B cell (primary cell): ENCODE results near the gene GMPR. TPM values are rescaled to one million over a fixed set of nuclear protein-coding genes. Genes with fewer than 3 reads are reported as not detected.

ENCODE experiments used
- ATAC-seq: fragments of 200-7000 bp; cut with Tn5 transposase; one replicate; pipeline ENCODE4 v1.10.0; 2021; ENCODE audit warnings: low read depth, mild to moderate bottlenecking, moderate number of reproducible peaks, moderate library complexity
- CTCF ChIA-PET: fragments of 350-600 bp; sonication (Branson Sonifier 250); formaldehyde crosslinking; loops from one replicate; lab custom pipeline; 2021; ENCODE audit warnings: antibody characterized with exemption, inconsistent platforms; lab: Charles Lee
- POLR2A ChIA-PET: fragments of 350-600 bp; sonication (Branson Sonifier 250); formaldehyde crosslinking; loops from one replicate; lab custom pipeline; 2021; ENCODE audit warnings: antibody characterized with exemption; lab: Charles Lee
- DNase-seq: peaks from one replicate; pipeline ENCODE4 v3.0.0; 2013
- H2AFZ ChIP-seq: 2 replicates; pipeline ENCODE4 v1.6.1; 2012; ENCODE audit warnings: mild to moderate bottlenecking, low read depth, low read length; ENCODE audit not compliant: insufficient read depth, poor library complexity, severe bottlenecking
- H3K27ac ChIP-seq, 2 donors: 1 replicate in 1 of 2; 2 replicates in 1 of 2; pipeline ENCODE4 v1.5.1; 2012 to 2013; ENCODE audit warnings: low read length in 2 of 2, mild to moderate bottlenecking in 2 of 2, moderate library complexity in 1 of 2
- H3K27me3 ChIP-seq, 4 experiments: fragments of 200-600 bp in 1 of 4; sonication (generic) in 1 of 4; replicated peaks in 1 of 4; 1 replicate in 2 of 4; 2 replicates in 2 of 4; pipeline versions ENCODE4 v1.6.1 to v1.7.0; 2013 to 2016; ENCODE audit warnings: low read length in 3 of 4, mild to moderate bottlenecking in 2 of 4, mixed read lengths in 1 of 4, moderate library complexity in 1 of 4; ENCODE audit not compliant: insufficient read depth in 4 of 4, control insufficient read depth in 3 of 4; ENCODE audit errors: control extremely low read depth in 1 of 4
- H3K36me3 ChIP-seq, 2 experiments: replicated peaks in 1 of 2; 1 replicate in 1 of 2; 2 replicates in 1 of 2; pipeline versions ENCODE4 v1.6.1 to v1.7.1; 2013; ENCODE audit warnings: low read length in 1 of 2; ENCODE audit not compliant: insufficient read depth in 2 of 2, control insufficient read depth in 1 of 2; ENCODE audit errors: control extremely low read depth in 1 of 2, extremely low read depth in 1 of 2
- H3K4me1 ChIP-seq, 2 donors: fragments of 200-600 bp in 1 of 2; sonication (generic) in 1 of 2; 1 replicate in 1 of 2; 2 replicates in 1 of 2; pipeline versions ENCODE4 v1.5.1 to v1.6.1; 2013 to 2017; ENCODE audit warnings: low read length in 2 of 2; ENCODE audit not compliant: control insufficient read depth in 2 of 2, insufficient read depth in 2 of 2
- H3K4me2 ChIP-seq: replicated peaks from 2 replicates; pipeline ENCODE3; 2012; ENCODE audit warnings: mild to moderate bottlenecking, low read depth, low read length; ENCODE audit not compliant: poor library complexity, severe bottlenecking
- H3K4me3 ChIP-seq, 5 experiments: fragments of 200-600 bp in 1 of 5; sonication (generic) in 1 of 5; 1 replicate in 3 of 5; 2 replicates in 2 of 5; pipeline versions ENCODE4 v1.5.1 to v1.7.0; 2011 to 2016; ENCODE audit warnings: low read length in 4 of 5, mild to moderate bottlenecking in 4 of 5, low read depth in 2 of 5, control low read depth in 1 of 5, moderate library complexity in 1 of 5; ENCODE audit not compliant: insufficient read depth in 1 of 5; ENCODE audit errors: control extremely low read depth in 1 of 5, extremely low read depth in 1 of 5
- H3K79me2 ChIP-seq: fragments of 200-600 bp; sonication (generic); one replicate; pipeline ENCODE4 v1.6.0; 2016; ENCODE audit warnings: low read length; ENCODE audit not compliant: control insufficient read depth, insufficient read depth
- H3K9ac ChIP-seq: fragments of 200-600 bp; sonication (generic); 2 replicates; pipeline ENCODE4 v1.6.1; 2017; ENCODE audit warnings: mild to moderate bottlenecking, low read length, moderate library complexity
- H3K9me3 ChIP-seq, 3 donors: one replicate each; pipeline versions ENCODE4 v1.6.1 to v1.7.1; 2013; ENCODE audit warnings: low read length in 2 of 3; ENCODE audit not compliant: control insufficient read depth in 2 of 3, insufficient read depth in 1 of 3; ENCODE audit errors: control extremely low read depth in 1 of 3
- H4K20me1 ChIP-seq: 2 replicates; pipeline ENCODE4 v1.6.0; 2012; ENCODE audit warnings: mild to moderate bottlenecking, low read length; ENCODE audit not compliant: insufficient read depth, control insufficient read depth, poor library complexity, severe bottlenecking
- H3K27ac Mint-ChIP-seq: one replicate; pipeline ENCODE4 v1.8.0; 2021; ENCODE audit warnings: mixed read lengths
- H3K27me3 Mint-ChIP-seq: one replicate; pipeline ENCODE4 v1.8.0; 2021; ENCODE audit warnings: mixed read lengths
- H3K4me1 Mint-ChIP-seq: one replicate; pipeline ENCODE4 v1.8.0; 2021; ENCODE audit warnings: mixed read lengths
- H3K4me3 Mint-ChIP-seq: one replicate; pipeline ENCODE4 v1.8.0; 2021; ENCODE audit warnings: mixed read lengths
- H3K9me3 Mint-ChIP-seq: one replicate; pipeline ENCODE4 v1.8.0; 2022; ENCODE audit warnings: mixed read lengths; ENCODE audit not compliant: insufficient read depth
- CTCF ChIP-seq: fragments of 200-600 bp; IDR thresholded peaks from one replicate; pipeline ENCODE4 v1.8.0; 2022; ENCODE audit warnings: antibody characterized with exemption, mild to moderate bottlenecking
- EZH2 ChIP-seq: IDR thresholded peaks from 2 replicates; pipeline ENCODE4 v1.6.1; 2012; ENCODE audit warnings: borderline replicate concordance, low read depth, mild to moderate bottlenecking, moderate library complexity, low read length; ENCODE audit not compliant: insufficient read depth, poor library complexity, severe bottlenecking
- WGBS: methylation state at CpG from one replicate; pipeline ENCODE4 v1.1.5; 2013; ENCODE audit warnings: missing lambda C conversion rate; ENCODE audit not compliant: insufficient coverage; 5-methylcytosine and 5-hydroxymethylcytosine counted together
- intact Hi-C: fragments of 100-400 bp; cut with micrococcal nuclease; formaldehyde crosslinking; loops from one replicate; pipeline ENCODE4 v1.10.0; 2022
- polyA plus RNA-seq: library from polyadenylated mRNA; depleted of rRNA; stranded (reverse); fragments of >200 nt; gene quantifications from 2 replicates; pipeline ENCODE4 v1.2.3, GENCODE V29; 2012
- total RNA-seq, 2 donors: library from RNA; stranded (reverse); fragments of 120-200 nt in 1 of 2; gene quantifications; 1 replicate in 1 of 2; 2 replicates in 1 of 2; pipeline versions ENCODE4 v1.2.3 to v1.2.4, GENCODE V29; 2013 to 2022

GMPR gene
- total and polyA plus RNA-seq, 2 donors (not counting 1 experiment from before 2014, with no cell fraction given), result 0.82 TPM; not detected in 1

GRCh38 chr6:16335176-16335575 lies 96.8 kb downstream of the GMPR start:
- H4K20me1 ChIP-seq, result no peaks in the 10 kb centered on the region
- H3K4me3 ChIP-seq, result no peak overlapping the region
- TF ChIP-seq CTCF (no peak), EZH2 (no peak)
- Mint-ChIP-seq H3K4me3 (no peak overlapping the region), H3K9me3 (no peaks in the 10 kb centered on the region), H3K4me1 (peaks cover 8% of the 10 kb centered on the region), H3K27ac (no peak overlapping the region), H3K27me3 (no peaks in the 10 kb centered on the region)
- no peaks in the 10 kb centered on the region for H3K36me3 ChIP-seq
- no peak overlapping the region for H3K27ac ChIP-seq
- WGBS, result 98% methylated on average over 7 of the region's 10 CpGs
- no peak overlapping the region for H2AFZ ChIP-seq
- H3K27me3 ChIP-seq, result no peaks in the 10 kb centered on the region
- H3K4me1 ChIP-seq, result peaks cover 12% of the 10 kb centered on the region in 2 donors
- no peak overlapping the region for H3K9ac ChIP-seq
- ChIA-PET CTCF (interaction anchor here (0.6 to 5.8 kb wide), 6 partner anchors 12 to 574 kb away, joined by 3 to 81 read pairs (median 6); partner anchors contain the start of gene ATXN1), POLR2A (no interaction called here)
- H3K9me3 ChIP-seq, result no peaks in the 10 kb centered on the region
- DNase-seq, result no peak
- intact Hi-C loops, result loop anchor here (10.0 kb wide), 1 partner anchor 260 kb away; no protein-coding TSS in a partner anchor
- no peak for ATAC-seq
- no peaks in the 10 kb centered on the region for H3K79me2 ChIP-seq
- no peak overlapping the region for H3K4me2 ChIP-seq

GRCh38 chr6:16336056-16336818 lies 97.8 kb downstream of the GMPR start:
- no peaks in the 10 kb centered on the region for H3K9me3 ChIP-seq

More at GRCh38 chr6:16336056-16336818, 97.8 kb downstream of the GMPR start:
- H3K4me3 ChIP-seq, result no peak overlapping the region
- H3K27ac ChIP-seq, result no peak overlapping the region
- CTCF ChIA-PET, result interaction anchor here (1.0 to 1.5 kb wide), 5 partner anchors 10 to 855 kb away, joined by 3 to 4 read pairs (median 3); no protein-coding TSS in a partner anchor
- intact Hi-C loops, result loop anchor here (10.0 kb wide), 1 partner anchor 259 kb away; no protein-coding TSS in a partner anchor
- no peak overlapping the region for H3K4me2 ChIP-seq
- H4K20me1 ChIP-seq, result no peaks in the 10 kb centered on the region
- no peaks in the 10 kb centered on the region for H3K36me3 ChIP-seq
- DNase-seq (no peak), ATAC-seq (no peak)
- H3K4me1 Mint-ChIP-seq, result peaks cover 6% of the 10 kb centered on the region
- H2AFZ ChIP-seq, result no peak overlapping the region
- no peak overlapping the region for H3K27ac Mint-ChIP-seq
- H3K4me3 Mint-ChIP-seq, result no peak overlapping the region
- H3K9me3 Mint-ChIP-seq, result no peaks in the 10 kb centered on the region
- peaks cover 12% of the 10 kb centered on the region in 2 donors for H3K4me1 ChIP-seq
- H3K9ac ChIP-seq, result no peak overlapping the region
- WGBS, result 73% methylated on average over 2 of the region's 6 CpGs
- H3K27me3 ChIP-seq, result no peaks in the 10 kb centered on the region
- TF ChIP-seq CTCF (no peak), EZH2 (no peak)
- POLR2A ChIA-PET, result no interaction called here
- H3K79me2 ChIP-seq, result no peaks in the 10 kb centered on the region
- H3K27me3 Mint-ChIP-seq, result no peaks in the 10 kb centered on the region
